Measurements from ENCODE around the gene DPP4.

The DPP4 gene

GRCh38 chr2:162070228-162070936 lies 3.6 kb downstream of the DPP4 start:
- no peak overlapping the region for H3K4me3 ChIP-seq (ENCODE audit: low read length)
- no peaks in the 10 kb centered on the region for H4K20me1 ChIP-seq (ENCODE audit: insufficient read depth, low read length)
- no peaks in the 10 kb centered on the region for H3K9me3 ChIP-seq (replicated peaks; ENCODE audit: insufficient read depth, low read length)
- peaks cover 5% of the 10 kb centered on the region; the same call in 1 of the 2 replicates for H3K4me1 ChIP-seq (ENCODE audit: low read length)
- DNase-seq, result no peak
- no peaks in the 10 kb centered on the region for H3K9me2 ChIP-seq (replicated peaks; ENCODE audit: insufficient read depth, low read length)
- H3K27ac ChIP-seq (ENCODE audit: low read length), result no peak overlapping the region
- TF ChIP-seq EZH2phosphoT487 (IDR thresholded peaks at IDR 0.05; ENCODE audit: low read length) (no peak), EZH2 (optimal IDR thresholded peaks at IDR 0.05; ENCODE audit: low read depth, low read length) (no peak), CTCF (IDR thresholded peaks at IDR 0.05; ENCODE audit: low read length) (no peak)
- peaks cover 5% of the 10 kb centered on the region; the same call in 1 of the 2 replicates for H3K27me3 ChIP-seq (replicated peaks; ENCODE audit: insufficient read depth, low read length)
- no peak overlapping the region for H3K4me2 ChIP-seq (ENCODE audit: low read depth, low read length)
- no peaks in the 10 kb centered on the region for H3K79me2 ChIP-seq (ENCODE audit: low read length)
- no peaks in the 10 kb centered on the region for H3F3A ChIP-seq (ENCODE audit: insufficient read depth, low read length)
- H3K36me3 ChIP-seq (replicated peaks; ENCODE audit: insufficient read depth, low read length), result no peaks in the 10 kb centered on the region
- no peak overlapping the region for H2AFZ ChIP-seq (ENCODE audit: low read length)
- H3K9ac ChIP-seq (ENCODE audit: low read length), result no peak overlapping the region

- Histone ChIP-seq H3K79me2 (ENCODE audit: low read length) (no peaks in the 10 kb centered on the region), H3K4me1 (ENCODE audit: low read length) (peaks cover 5% of the 10 kb centered on the region; the same call in 1 of the 2 replicates), H3K9me2 (replicated peaks; ENCODE audit: insufficient read depth, low read length) (no peaks in the 10 kb centered on the region), H3K9ac (ENCODE audit: low read length) (no peak overlapping the region), H2AFZ (ENCODE audit: low read length) (no peak overlapping the region), H3K4me3 (ENCODE audit: low read length) (no peak overlapping the region), H3F3A (ENCODE audit: insufficient read depth, low read length) (no peaks in the 10 kb centered on the region), H3K9me3 (replicated peaks; ENCODE audit: insufficient read depth, low read length) (no peaks in the 10 kb centered on the region), H3K4me2 (ENCODE audit: low read depth, low read length) (no peak overlapping the region), H4K20me1 (ENCODE audit: insufficient read depth, low read length) (no peaks in the 10 kb centered on the region), H3K27ac (ENCODE audit: low read length) (no peak overlapping the region), H3K27me3 (replicated peaks; ENCODE audit: insufficient read depth, low read length) (no peaks in the 10 kb centered on the region; the same call in 1 of the 2 replicates), H3K36me3 (replicated peaks; ENCODE audit: insufficient read depth, low read length) (no peaks in the 10 kb centered on the region)
- no peak for DNase-seq
- TF ChIP-seq CTCF (IDR thresholded peaks at IDR 0.05; ENCODE audit: low read length), result no peak
- TF ChIP-seq EZH2 (optimal IDR thresholded peaks at IDR 0.05; ENCODE audit: low read depth, low read length), result no peak
- TF ChIP-seq EZH2phosphoT487 (IDR thresholded peaks at IDR 0.05; ENCODE audit: low read length), result no peak
Observed at GRCh38 chr2:162069267-162069903, 4.6 kb downstream of the DPP4 start.

GRCh38 chr2:162067596-162067995 lies 6.4 kb downstream of the DPP4 start:
- H3K4me2 ChIP-seq (ENCODE audit: low read depth, low read length), result no peak overlapping the region
- H3K79me2 ChIP-seq (ENCODE audit: low read length), result no peaks in the 10 kb centered on the region
- H4K20me1 ChIP-seq (ENCODE audit: insufficient read depth, low read length), result no peaks in the 10 kb centered on the region
- TF ChIP-seq CTCF (IDR thresholded peaks at IDR 0.05; ENCODE audit: low read length) (no peak), EZH2 (optimal IDR thresholded peaks at IDR 0.05; ENCODE audit: low read depth, low read length) (no peak), EZH2phosphoT487 (IDR thresholded peaks at IDR 0.05; ENCODE audit: low read length) (no peak)
- no peaks in the 10 kb centered on the region for H3K27me3 ChIP-seq (replicated peaks; ENCODE audit: insufficient read depth, low read length)
- H3K9ac ChIP-seq (ENCODE audit: low read length), result no peak overlapping the region
- H3K4me1 ChIP-seq (ENCODE audit: low read length), result peaks cover 7% of the 10 kb centered on the region; the same call in 1 of the 2 replicates
- DNase-seq, result no peak
- no peaks in the 10 kb centered on the region for H3F3A ChIP-seq (ENCODE audit: insufficient read depth, low read length)
- H3K9me3 ChIP-seq (replicated peaks; ENCODE audit: insufficient read depth, low read length), result no peaks in the 10 kb centered on the region
- H3K36me3 ChIP-seq (replicated peaks; ENCODE audit: insufficient read depth, low read length), result no peaks in the 10 kb centered on the region
- H2AFZ ChIP-seq (ENCODE audit: low read length), result no peak overlapping the region
- H3K9me2 ChIP-seq (replicated peaks; ENCODE audit: insufficient read depth, low read length), result no peaks in the 10 kb centered on the region
- no peak overlapping the region for H3K27ac ChIP-seq (ENCODE audit: low read length)
- no peak overlapping the region for H3K4me3 ChIP-seq (ENCODE audit: low read length)

Data from MM.1S (cell line).